ENCODE measurements around the gene MYH11. TPM values are rescaled to one million over a fixed set of nuclear protein-coding genes. Genes with fewer than 3 reads are reported as not detected.

The MYH11 gene
- total RNA-seq, 1 experiment from 2014 or later: 0.05 TPM

GRCh38 chr16:15779664-15780351 lies 77.0 kb downstream of the MYH11 start:
- no peaks in the 10 kb centered on the region for H3K36me3 Mint-ChIP-seq (ENCODE audit: insufficient read depth, unreplicated experiment)
- CTCF ChIA-PET: interaction anchor here (0.6 kb wide), 1 partner anchor 31 kb away, joined by 3 read pairs; no protein-coding TSS in a partner anchor
- no peak for TF ChIP-seq CTCF (IDR thresholded peaks at IDR 0.05; ENCODE audit: unreplicated experiment)
- H3K27me3 Mint-ChIP-seq (ENCODE audit: unreplicated experiment): peaks cover 73% of the 10 kb centered on the region
- DNase-seq: no peak
- H3K4me3 Mint-ChIP-seq (ENCODE audit: low read depth, unreplicated experiment): no peak overlapping the region
- H3K9me3 Mint-ChIP-seq (ENCODE audit: low read depth, unreplicated experiment): no peaks in the 10 kb centered on the region
- H3K4me1 Mint-ChIP-seq (ENCODE audit: low read depth, unreplicated experiment): no peaks in the 10 kb centered on the region
- H3K27ac Mint-ChIP-seq (ENCODE audit: unreplicated experiment): no peak overlapping the region
- intact Hi-C loops (cut with micrococcal nuclease; ENCODE audit: unreplicated experiment): no loop called here
- no TSS peak for BruUV-seq (replicated peaks)

GRCh38 chr16:15778999-15779614 lies 77.7 kb downstream of the MYH11 start:
- BruUV-seq (replicated peaks): no TSS peak
- DNase-seq: no peak
- no peaks in the 10 kb centered on the region for H3K36me3 Mint-ChIP-seq (ENCODE audit: insufficient read depth, unreplicated experiment)
- H3K4me1 Mint-ChIP-seq (ENCODE audit: low read depth, unreplicated experiment): no peaks in the 10 kb centered on the region
- no peak for TF ChIP-seq CTCF (IDR thresholded peaks at IDR 0.05; ENCODE audit: unreplicated experiment)
- CTCF ChIA-PET: no interaction called here
- H3K9me3 Mint-ChIP-seq (ENCODE audit: low read depth, unreplicated experiment): no peaks in the 10 kb centered on the region
- peaks cover 74% of the 10 kb centered on the region for H3K27me3 Mint-ChIP-seq (ENCODE audit: unreplicated experiment)
- intact Hi-C loops (cut with micrococcal nuclease; ENCODE audit: unreplicated experiment): no loop called here
- no peak overlapping the region for H3K4me3 Mint-ChIP-seq (ENCODE audit: low read depth, unreplicated experiment)
- H3K27ac Mint-ChIP-seq (ENCODE audit: unreplicated experiment): no peak overlapping the region

GRCh38 chr16:15778204-15778743 lies 78.6 kb downstream of the MYH11 start:
- intact Hi-C loops (cut with micrococcal nuclease; ENCODE audit: unreplicated experiment): no loop called here
- no peaks in the 10 kb centered on the region for H3K9me3 Mint-ChIP-seq (ENCODE audit: low read depth, unreplicated experiment)

More at GRCh38 chr16:15778204-15778743, 78.6 kb downstream of the MYH11 start:
- Mint-ChIP-seq H3K4me3 (ENCODE audit: low read depth, unreplicated experiment) (no peak overlapping the region), H3K36me3 (ENCODE audit: insufficient read depth, unreplicated experiment) (no peaks in the 10 kb centered on the region), H3K27ac (ENCODE audit: unreplicated experiment) (no peak overlapping the region), H3K4me1 (ENCODE audit: low read depth, unreplicated experiment) (no peaks in the 10 kb centered on the region), H3K27me3 (ENCODE audit: unreplicated experiment) (peaks cover 75% of the 10 kb centered on the region)
- DNase-seq: no peak
- no peak for TF ChIP-seq CTCF (IDR thresholded peaks at IDR 0.05; ENCODE audit: unreplicated experiment)
- BruUV-seq (replicated peaks): no TSS peak
- CTCF ChIA-PET: interaction anchor here (0.6 to 2.6 kb wide), 6 partner anchors 12 to 378 kb away, joined by 3 to 35 read pairs (median 4); no protein-coding TSS in a partner anchor

All from Calu3 (cell line).